Epithelial cell of proximal tubule (primary cell): ENCODE results near the gene GNB1. TPM values are rescaled to one million over a fixed set of nuclear protein-coding genes. Genes with fewer than 3 reads are reported as not detected.
"Not testable (repeated sequence)": the region's sequence is repeated elsewhere in the genome, so short reads cannot be mapped to it uniquely, and the experiment has no call there.

ENCODE experiments used
- DNase-seq: peaks from one replicate; pipeline ENCODE4 v3.0.0-alpha.2; 2011; ENCODE audit warnings: low read depth
- H3K4me3 ChIP-seq: 2 replicates; pipeline ENCODE4 v1.5.1; 2011; ENCODE audit warnings: low read depth, mild to moderate bottlenecking, low read length
- CTCF ChIP-seq: conservative IDR thresholded peaks from 2 replicates; pipeline ENCODE4 v1.5.1; 2012; ENCODE audit warnings: low read depth, mild to moderate bottlenecking, low read length
- total RNA-seq: library from RNA; depleted of rRNA; stranded (reverse); fragments of >200 nt; gene quantifications from 2 replicates; pipeline ENCODE4 v1.2.3, GENCODE V29; 2015

Gene GNB1
- total RNA-seq, 1 donor from 2014 or later = 200 TPM

- H3K4me3 ChIP-seq = no peak overlapping the region
- no peak for TF ChIP-seq CTCF
- DNase-seq = no peak
Observed at GRCh38 chr1:1874901-1875300, 16.0 kb downstream of the GNB1 start.

GRCh38 chr1:1873186-1873585 lies 17.7 kb downstream of the GNB1 start:
- DNase-seq = no peak

GRCh38 chr1:1872329-1872994 lies 18.4 kb downstream of the GNB1 start:
- no peak for TF ChIP-seq CTCF
- H3K4me3 ChIP-seq = no peak overlapping the region
- no peak for DNase-seq

More at GRCh38 chr1:1873186-1873585, 17.7 kb downstream of the GNB1 start:
- no peak overlapping the region for H3K4me3 ChIP-seq
- TF ChIP-seq CTCF = no peak

- TF ChIP-seq CTCF = no peak
- DNase-seq = no peak
- H3K4me3 ChIP-seq = no peak overlapping the region
Observed at GRCh38 chr1:1869469-1869868, 21.4 kb downstream of the GNB1 start.

GRCh38 chr1:1867164-1867563 lies 23.7 kb downstream of the GNB1 start:
- no peak for TF ChIP-seq CTCF
- DNase-seq = no peak
- no peak overlapping the region for H3K4me3 ChIP-seq

- DNase-seq = no peak
- H3K4me3 ChIP-seq = no peak overlapping the region
Observed at GRCh38 chr1:1862905-1863547, 27.9 kb downstream of the GNB1 start.

GRCh38 chr1:1861761-1862310 lies 29.1 kb downstream of the GNB1 start:
- not testable (repeated sequence) for H3K4me3 ChIP-seq, DNase-seq

More at GRCh38 chr1:1862905-1863547, 27.9 kb downstream of the GNB1 start:
- no peak for TF ChIP-seq CTCF
